Measurements from ENCODE around the gene TIMM50.

The TIMM50 gene

GRCh38 chr19:39502640-39503417, 22.2 kb downstream of the TIMM50 start:
- DNase-seq: peak; percentile 86

GRCh38 chr19:39506598-39506943, 25.9 kb downstream of the TIMM50 start:
- no peak for DNase-seq

GRCh38 chr19:39506944-39507714, 26.5 kb downstream of the TIMM50 start:
- peak; percentile 88 for DNase-seq

GRCh38 chr19:39507715-39508364, 27.2 kb downstream of the TIMM50 start:
- no peak for DNase-seq

- no peak for DNase-seq
These were observed 28.0 kb downstream of the TIMM50 start for GRCh38 chr19:39508629-39509028.

GRCh38 chr19:39509233-39509632, 28.6 kb downstream of the TIMM50 start:
- DNase-seq: no peak

- DNase-seq: no peak
These were observed 32.4 kb downstream of the TIMM50 start for GRCh38 chr19:39512988-39513387.

- peak; percentile 54 for DNase-seq
These were observed 34.4 kb downstream of the TIMM50 start, which contains the start of gene SELENOV for GRCh38 chr19:39514840-39515550. TSS of gene SELENOV (plus strand) at chr19:39515139. CDS start at chr19:39515213, 74 bp downstream.

GRCh38 chr19:39515551-39516191, 35.0 kb downstream of the TIMM50 start:
- peak; percentile 47 for DNase-seq

- no peak for DNase-seq
These were observed 35.6 kb downstream of the TIMM50 start for GRCh38 chr19:39516270-39516669.

- DNase-seq: no peak
These were observed 36.8 kb downstream of the TIMM50 start for GRCh38 chr19:39517432-39517831.

GRCh38 chr19:39518458-39518857, 37.8 kb downstream of the TIMM50 start:
- DNase-seq: no peak

GRCh38 chr19:39518975-39519374, 38.3 kb downstream of the TIMM50 start:
- no peak for DNase-seq

GRCh38 chr19:39520541-39521484, 40.2 kb downstream of the TIMM50 start:
- no peak for DNase-seq

- no peak for DNase-seq
These were observed 43.9 kb downstream of the TIMM50 start for GRCh38 chr19:39524495-39524894.

GRCh38 chr19:39525205-39525604, 44.6 kb downstream of the TIMM50 start:
- DNase-seq: no peak

GRCh38 chr19:39531834-39532232, 51.2 kb downstream of the TIMM50 start:
- DNase-seq: no peak

- DNase-seq: peak; percentile 96
These were observed 51.8 kb downstream of the TIMM50 start, which contains the start of gene EID2B for GRCh38 chr19:39532233-39533002. TSS of gene EID2B (minus strand) at chr19:39532852. CDS start at chr19:39532802, 50 bp downstream.

GRCh38 chr19:39533003-39533512, 52.4 kb downstream of the TIMM50 start:
- DNase-seq: no peak

- no peak for DNase-seq
These were observed 53.2 kb downstream of the TIMM50 start for GRCh38 chr19:39533791-39534190.
